Panc1 (cell line): Measurements from ENCODE around the gene COL5A2.

ENCODE experiments used
- REST ChIP-seq, 2 experiments: IDR thresholded peaks; 2 replicates each; pipeline ENCODE4 v1.6.1; 2011 to 2012; ENCODE audit warnings: low read depth in 2 of 2, control low read depth in 1 of 2, low read length in 1 of 2, mild to moderate bottlenecking in 1 of 2, moderate library complexity in 1 of 2; ENCODE audit not compliant: insufficient read depth in 1 of 2
- SIN3A ChIP-seq: IDR thresholded peaks from 2 replicates; pipeline ENCODE4 v1.6.1; 2012; ENCODE audit warnings: low read depth, mild to moderate bottlenecking, low read length, moderate library complexity, borderline replicate concordance; ENCODE audit not compliant: insufficient read depth

GRCh38 chr2:189222468-189223105 is 43.0 kb upstream of the COL5A2 start:
- no peak for TF ChIP-seq SIN3A
- TF ChIP-seq REST (IDR thresholded peaks at IDR 0.05; ENCODE audit: insufficient read depth in 1 of 2, low read depth in 2 of 2, low read length in 1 of 2): no peak
